ENCODE measurements around the gene HDLBP. TPM values are rescaled to one million over a fixed set of nuclear protein-coding genes. Genes with fewer than 3 reads are reported as not detected.

Gene HDLBP
- total and polyA plus RNA-seq, 2 of the 4 experiments (the other 2 are of a cell fraction): 648 to 1,165 TPM

- Histone ChIP-seq H3K4me1 (ENCODE audit: control insufficient read depth, insufficient read depth, low read length) (no peaks in the 10 kb centered on the region), H4K8ac (ENCODE audit: low read depth in 2 of 2, low read length in 2 of 2) (no peak overlapping the region), H2AK9ac (replicated peaks; ENCODE audit: low read depth, low read length, poor library complexity) (no peak overlapping the region), H3K56ac (ENCODE audit: extremely low read depth, insufficient read depth, low read length) (no peak overlapping the region), H3K9me1 (ENCODE audit: insufficient read depth, low read length) (peaks cover 1% of the 10 kb centered on the region; the same call in 1 of the 2 replicates), H4K20me1 (ENCODE audit: insufficient read depth, low read length) (peaks cover 75% of the 10 kb centered on the region), H3K4ac (ENCODE audit: low read depth, low read length) (no peak overlapping the region), H2BK20ac (ENCODE audit: low read depth, low read length) (no peak overlapping the region), H4K91ac (ENCODE audit: insufficient read depth, low read depth, low read length) (no peak overlapping the region), H3K14ac (replicated peaks; ENCODE audit: low read depth, low read length) (no peak overlapping the region), H3K4me3 (ENCODE audit: insufficient read depth, low read depth, low read length) (no peak overlapping the region), H3K9ac (ENCODE audit: low read depth, low read length) (no peak overlapping the region), H3K79me1 (ENCODE audit: low read depth in 1 of 2, low read length in 2 of 2) (peaks cover 30 to 82% of the 10 kb centered on the region in 2 experiments), H2BK5ac (ENCODE audit: low read depth, low read length, poor library complexity, severe bottlenecking) (no peak overlapping the region), H3K9me3 (ENCODE audit: control insufficient read depth, insufficient read depth, low read length) (no peaks in the 10 kb centered on the region), H3K23ac (ENCODE audit: low read depth, low read length) (no peak overlapping the region), H3K4me2 (ENCODE audit: low read depth, low read length) (no peak overlapping the region), H2AK5ac (ENCODE audit: low read depth, low read length) (no peak overlapping the region), H2BK15ac (ENCODE audit: low read depth, low read length) (no peak overlapping the region), H2AFZ (replicated peaks; ENCODE audit: low read length, poor library complexity) (no peak overlapping the region), H3K27me3 (ENCODE audit: control insufficient read depth, insufficient read depth, low read length) (no peaks in the 10 kb centered on the region), H2BK120ac (ENCODE audit: low read depth, low read length) (no peak overlapping the region), H3K18ac (ENCODE audit: low read depth, low read length) (no peak overlapping the region), H4K5ac (ENCODE audit: low read depth, low read length) (no peak overlapping the region), H3K27ac (ENCODE audit: insufficient read depth, low read length) (no peak overlapping the region), H3K36me3 (ENCODE audit: control insufficient read depth, insufficient read depth, low read length) (peaks cover 91% of the 10 kb centered on the region)
- DNase-seq (no peak), ATAC-seq (ENCODE audit: low read depth) (no peak)
- TF ChIP-seq, protein P1, sequence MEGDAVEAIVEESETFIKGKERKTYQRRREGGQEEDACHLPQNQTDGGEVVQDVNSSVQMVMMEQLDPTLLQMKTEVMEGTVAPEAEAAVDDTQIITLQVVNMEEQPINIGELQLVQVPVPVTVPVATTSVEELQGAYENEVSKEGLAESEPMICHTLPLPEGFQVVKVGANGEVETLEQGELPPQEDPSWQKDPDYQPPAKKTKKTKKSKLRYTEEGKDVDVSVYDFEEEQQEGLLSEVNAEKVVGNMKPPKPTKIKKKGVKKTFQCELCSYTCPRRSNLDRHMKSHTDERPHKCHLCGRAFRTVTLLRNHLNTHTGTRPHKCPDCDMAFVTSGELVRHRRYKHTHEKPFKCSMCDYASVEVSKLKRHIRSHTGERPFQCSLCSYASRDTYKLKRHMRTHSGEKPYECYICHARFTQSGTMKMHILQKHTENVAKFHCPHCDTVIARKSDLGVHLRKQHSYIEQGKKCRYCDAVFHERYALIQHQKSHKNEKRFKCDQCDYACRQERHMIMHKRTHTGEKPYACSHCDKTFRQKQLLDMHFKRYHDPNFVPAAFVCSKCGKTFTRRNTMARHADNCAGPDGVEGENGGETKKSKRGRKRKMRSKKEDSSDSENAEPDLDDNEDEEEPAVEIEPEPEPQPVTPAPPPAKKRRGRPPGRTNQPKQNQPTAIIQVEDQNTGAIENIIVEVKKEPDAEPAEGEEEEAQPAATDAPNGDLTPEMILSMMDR (conservative IDR thresholded peaks at IDR 0.05; ENCODE audit: low read depth, low read length): no peak
- TF ChIP-seq SMC3 (IDR thresholded peaks at IDR 0.05; ENCODE audit: low read depth, low read length): no peak
- TF ChIP-seq, protein P2, sequence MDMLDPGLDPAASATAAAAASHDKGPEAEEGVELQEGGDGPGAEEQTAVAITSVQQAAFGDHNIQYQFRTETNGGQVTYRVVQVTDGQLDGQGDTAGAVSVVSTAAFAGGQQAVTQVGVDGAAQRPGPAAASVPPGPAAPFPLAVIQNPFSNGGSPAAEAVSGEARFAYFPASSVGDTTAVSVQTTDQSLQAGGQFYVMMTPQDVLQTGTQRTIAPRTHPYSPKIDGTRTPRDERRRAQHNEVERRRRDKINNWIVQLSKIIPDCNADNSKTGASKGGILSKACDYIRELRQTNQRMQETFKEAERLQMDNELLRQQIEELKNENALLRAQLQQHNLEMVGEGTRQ (IDR thresholded peaks at IDR 0.05; ENCODE audit: low read depth, low read length): no peak
- TF ChIP-seq RFX5 (IDR thresholded peaks at IDR 0.05; ENCODE audit: low read depth, low read length): no peak
- no peak for TF ChIP-seq CEBPB (IDR thresholded peaks at IDR 0.05; ENCODE audit: low read depth, low read length)
- TF ChIP-seq CHD1 (IDR thresholded peaks at IDR 0.05; ENCODE audit: low read depth, low read length): no peak
- no peak for TF ChIP-seq RAD21 (IDR thresholded peaks at IDR 0.05; ENCODE audit: low read length)
- TF ChIP-seq NFE2L2 (IDR thresholded peaks at IDR 0.05; ENCODE audit: low read depth, low read length): no peak
- no peak for TF ChIP-seq FOS (IDR thresholded peaks at IDR 0.05; ENCODE audit: low read depth, low read length)
- no peak for TF ChIP-seq BHLHE40 (IDR thresholded peaks at IDR 0.05; ENCODE audit: low read depth, low read length)
- ChIA-PET POLR2A (ENCODE audit: unreplicated experiment) (no interaction called here), CTCF (no interaction called here)
- BruUV-seq (replicated peaks): no TSS peak
- 88% methylated on average over 14 of the region's 26 CpGs; no CpG with 5 or more reads in 1 of the 2 experiments for WGBS, 2 experiments (ENCODE audit: extremely low coverage in 2 of 2, insufficient read length in 1 of 2)
- in situ Hi-C loops (cut with MboI; ENCODE audit: low sequenced_read_pairs): no loop called here
- dilution Hi-C loops (cut with HindIII; ENCODE audit: low sequenced_read_pairs, unreplicated experiment): no loop called here
- intact Hi-C loops (cut with micrococcal nuclease): no loop called here
These were observed 80.3 kb downstream of the HDLBP start for GRCh38 chr2:241234962-241235740.
